Fibroblast of the conjunctiva (primary cell): ENCODE data around the gene CD300LF.

Experiments used
- DNase-seq: peaks from one replicate; pipeline ENCODE4 v3.0.0-alpha.2; 2010; ENCODE audit warnings: low read depth

CD300LF gene

DNA sequence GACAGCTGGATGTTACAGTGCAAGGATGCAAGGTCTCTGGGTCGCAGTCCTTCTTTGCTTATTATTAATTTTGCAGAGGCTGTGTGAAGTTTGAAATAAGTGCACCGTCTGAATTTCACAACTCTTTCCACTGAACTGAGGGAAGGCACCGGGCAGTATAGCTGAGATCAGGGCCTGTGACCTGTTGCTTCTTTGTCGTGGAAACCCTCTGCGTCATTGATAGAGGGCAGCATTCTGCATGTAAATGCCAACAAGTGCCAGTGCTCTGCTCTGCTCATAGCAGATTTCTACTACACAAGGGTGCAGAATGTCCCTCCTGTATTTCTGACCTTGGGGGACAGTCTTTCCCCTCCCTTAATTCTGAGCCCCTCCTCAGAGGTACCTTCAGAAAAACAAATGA is 26.0 kb downstream of the CD300LF start:
- DNase-seq, result no peak

GRCh38 chr17:74682471-74683190 is 30.1 kb downstream of the CD300LF start:
- no peak for DNase-seq

- DNase-seq, result no peak
Observed at GRCh38 chr17:74682028-74682427, 30.7 kb downstream of the CD300LF start.

- DNase-seq, result no peak
Observed at GRCh38 chr17:74680941-74681340, 31.8 kb downstream of the CD300LF start.

- no peak for DNase-seq
Observed at GRCh38 chr17:74680213-74680612, 32.5 kb downstream of the CD300LF start.

DNA sequence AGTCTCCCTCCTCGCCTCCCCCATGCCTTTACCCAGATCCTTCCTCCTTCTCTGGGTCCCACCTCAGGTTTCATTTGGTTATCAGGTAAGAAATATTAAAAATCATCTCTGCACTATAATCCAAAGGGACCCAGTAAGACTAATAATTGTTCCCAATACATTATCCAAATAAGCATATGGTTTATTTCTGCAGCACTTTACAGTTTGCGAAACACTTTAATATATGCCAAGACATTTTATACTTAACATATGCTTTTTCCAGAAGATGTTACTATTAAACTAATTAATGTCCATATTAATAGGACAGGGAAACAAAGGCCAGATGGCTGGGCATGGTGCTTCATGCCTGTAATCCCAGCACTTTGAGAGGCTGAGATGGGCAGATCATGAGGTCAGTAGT is 33.3 kb downstream of the CD300LF start:
- DNase-seq, result no peak

DNA sequence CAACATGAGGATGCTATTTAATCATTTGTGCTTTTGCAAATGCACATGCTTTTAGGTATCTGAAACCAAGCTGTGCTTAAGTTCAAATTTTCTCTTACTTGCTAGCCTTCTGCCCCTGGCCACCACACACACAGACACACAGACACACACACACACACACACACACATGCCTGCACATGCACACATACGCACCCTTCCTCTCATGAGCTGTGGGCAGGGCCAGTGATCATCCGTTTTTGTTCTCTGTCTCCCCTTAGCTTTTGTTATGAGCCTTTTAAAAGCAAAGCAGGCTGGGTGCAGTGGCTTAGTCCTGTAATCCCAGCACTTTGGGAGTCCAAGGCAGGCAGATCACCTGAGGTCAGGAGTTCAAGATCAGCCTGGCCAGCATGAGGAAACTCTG is 34.2 kb downstream of the CD300LF start:
- DNase-seq, result no peak

DNA sequence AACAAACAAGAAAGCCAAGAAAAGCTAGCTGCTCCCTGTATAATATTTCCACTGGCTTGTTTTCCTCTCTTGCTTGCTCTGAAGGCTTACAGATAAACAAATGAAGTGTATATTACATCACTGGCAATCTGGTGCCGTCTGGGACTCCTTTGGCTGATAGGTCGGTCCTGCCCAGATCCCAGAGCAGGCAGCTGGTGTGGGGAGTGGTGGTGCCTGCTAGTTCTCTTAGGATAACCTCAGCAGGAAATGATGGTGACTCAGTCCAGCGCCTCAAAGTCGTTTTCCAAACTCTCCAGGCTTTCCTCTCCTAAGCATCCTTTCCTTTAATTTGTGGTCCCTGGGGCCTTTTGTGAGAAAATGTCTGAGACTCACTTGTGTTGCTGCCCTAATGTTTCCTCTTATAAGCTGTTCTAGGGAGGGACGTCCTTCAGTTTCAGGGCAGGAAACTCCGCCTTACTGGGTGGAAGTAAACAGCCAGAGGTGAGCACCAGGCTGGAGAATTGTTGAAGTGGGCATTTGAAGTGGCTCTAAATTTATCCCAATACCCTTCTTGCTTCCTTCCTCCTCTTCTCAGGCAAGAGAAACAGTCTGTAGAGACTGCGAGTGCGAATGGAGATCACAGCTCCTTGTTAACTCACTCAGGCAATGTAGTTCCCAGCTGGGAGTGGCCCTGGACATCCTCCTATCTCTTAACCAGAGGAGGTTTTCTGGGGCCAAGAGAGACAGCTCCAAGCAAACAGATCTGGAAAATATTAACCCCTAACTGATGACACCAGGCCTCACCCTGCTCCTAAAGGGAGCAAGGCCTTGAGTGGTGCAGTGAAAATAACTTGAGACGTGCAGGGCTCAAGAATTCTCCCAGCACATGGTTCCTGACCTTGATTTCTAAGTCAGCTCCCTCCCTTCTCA is 34.9 kb downstream of the CD300LF start:
- DNase-seq, result no peak

DNA sequence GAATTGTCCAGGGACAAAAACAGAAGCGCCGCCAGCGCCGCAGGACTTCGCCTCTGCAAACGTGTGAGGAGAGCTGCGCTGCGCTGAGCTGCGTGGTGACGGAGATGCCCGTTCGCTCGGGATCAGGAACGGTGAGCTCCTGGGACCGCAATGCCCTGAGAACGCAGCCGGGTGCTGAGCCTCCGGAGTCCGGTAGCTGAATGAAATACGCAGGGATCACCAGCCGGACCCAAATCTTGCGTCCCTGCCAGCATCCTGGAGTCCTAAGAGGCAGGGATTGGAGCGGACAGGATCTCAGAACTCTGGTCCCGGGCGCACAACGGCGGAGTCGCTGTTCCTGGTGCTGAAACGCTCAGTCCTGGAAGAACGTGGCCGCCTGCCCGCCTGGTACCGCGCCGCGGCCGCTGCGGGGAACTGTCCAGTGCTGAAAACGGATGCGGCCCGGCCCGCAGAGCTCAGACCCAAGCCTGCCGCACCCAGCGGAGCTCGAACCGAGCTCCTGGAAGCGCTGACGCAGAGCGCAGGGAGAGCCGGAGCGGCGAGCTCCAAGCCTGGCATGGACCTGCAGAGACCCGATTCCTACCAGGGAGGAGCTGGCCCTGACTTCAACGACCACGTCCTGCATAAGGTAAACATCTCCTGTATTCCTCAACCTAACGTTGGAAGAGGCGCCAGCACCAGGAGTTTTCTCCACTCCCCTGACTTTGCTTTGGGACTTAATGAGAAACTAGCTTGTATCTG is 41.5 kb downstream of the CD300LF start:
- peak; percentile 33 for DNase-seq

- no peak for DNase-seq
Observed at GRCh38 chr17:74670329-74670728, 42.4 kb downstream of the CD300LF start.

DNA sequence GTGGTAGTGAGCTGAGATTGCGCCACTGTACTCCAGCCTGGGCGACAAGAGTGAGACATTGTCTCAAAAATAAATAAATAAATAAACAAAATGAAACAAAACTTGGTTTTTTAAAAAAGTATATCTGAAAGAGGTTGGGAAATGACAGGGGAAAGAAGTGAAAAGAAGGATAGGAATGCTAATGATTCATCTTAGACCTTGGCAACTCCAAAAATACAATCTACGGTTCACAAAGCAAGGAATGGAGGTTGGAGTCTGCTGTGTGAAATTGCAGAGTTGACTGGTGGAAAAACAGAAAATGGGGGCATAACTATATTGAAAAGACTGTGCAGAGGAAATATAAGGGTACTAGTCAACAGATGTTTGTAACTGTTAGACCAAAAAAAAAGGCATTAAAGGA is 49.2 kb downstream of the CD300LF start:
- DNase-seq, result no peak

GRCh38 chr17:74659889-74660288 is 52.8 kb downstream of the CD300LF start:
- no peak for DNase-seq

GRCh38 chr17:74658620-74659019 is 54.1 kb downstream of the CD300LF start:
- DNase-seq, result no peak

- no peak for DNase-seq
Observed at GRCh38 chr17:74654742-74655141, 58.0 kb downstream of the CD300LF start.

DNA sequence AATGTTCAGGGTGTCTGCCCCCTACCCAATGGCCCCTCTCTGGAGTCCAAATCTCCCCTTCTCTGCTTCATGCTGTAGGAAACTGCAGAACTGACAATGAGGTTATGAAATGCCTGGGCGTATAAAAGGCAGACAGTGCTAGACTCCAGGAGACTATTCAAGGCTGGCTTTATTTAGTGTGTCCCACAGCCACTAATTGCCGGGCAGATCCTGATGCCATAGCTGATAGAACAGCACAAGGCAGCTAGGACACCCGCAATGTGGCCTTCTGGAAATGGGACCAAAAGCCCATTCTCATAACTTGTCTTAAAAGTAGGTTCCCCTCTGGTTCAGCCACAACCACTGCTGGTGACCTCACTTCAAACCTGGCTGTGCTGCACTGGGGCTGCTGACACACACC is 60.7 kb downstream of the CD300LF start:
- DNase-seq, result no peak

DNA sequence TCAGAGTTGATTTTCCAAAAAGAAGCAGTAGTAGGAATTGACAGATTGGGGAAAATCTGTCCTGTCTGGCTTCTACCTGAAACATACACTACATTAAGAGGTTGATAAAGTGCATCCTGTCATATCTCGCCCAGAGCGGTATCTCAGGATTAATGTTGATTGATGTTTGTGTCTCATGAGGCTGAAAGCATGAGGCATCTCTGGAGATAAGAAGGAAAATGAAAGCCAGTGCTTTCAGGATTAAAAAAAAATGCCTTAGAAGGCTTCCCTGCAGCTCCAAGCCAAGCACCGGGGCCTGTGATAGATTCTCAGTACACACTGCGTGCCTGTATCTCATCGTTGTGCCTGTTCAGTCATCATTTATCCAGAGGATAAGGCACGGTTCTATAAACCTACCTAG is 62.8 kb downstream of the CD300LF start:
- no peak for DNase-seq

- no peak for DNase-seq
Observed at GRCh38 chr17:74647871-74648672, 64.7 kb downstream of the CD300LF start.

DNA sequence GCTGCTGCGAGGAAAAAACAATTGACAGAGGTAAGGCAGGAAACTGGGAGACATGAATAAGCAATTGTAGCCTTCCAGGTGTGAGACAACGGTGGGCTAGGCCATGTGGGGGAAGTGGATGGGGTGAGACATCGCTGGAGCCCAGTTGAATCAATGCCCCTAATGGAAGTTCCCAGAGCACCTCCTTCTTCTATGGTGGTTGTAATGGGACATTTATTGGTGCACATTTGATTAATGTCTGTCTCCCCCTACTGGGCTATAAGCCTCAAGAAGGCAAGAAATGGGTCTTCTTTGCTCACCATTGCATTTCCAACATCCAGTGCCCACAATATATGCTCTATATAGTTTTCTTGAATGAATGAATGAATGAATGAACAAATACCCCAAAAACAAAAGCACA is 66.5 kb downstream of the CD300LF start:
- no peak for DNase-seq

DNA sequence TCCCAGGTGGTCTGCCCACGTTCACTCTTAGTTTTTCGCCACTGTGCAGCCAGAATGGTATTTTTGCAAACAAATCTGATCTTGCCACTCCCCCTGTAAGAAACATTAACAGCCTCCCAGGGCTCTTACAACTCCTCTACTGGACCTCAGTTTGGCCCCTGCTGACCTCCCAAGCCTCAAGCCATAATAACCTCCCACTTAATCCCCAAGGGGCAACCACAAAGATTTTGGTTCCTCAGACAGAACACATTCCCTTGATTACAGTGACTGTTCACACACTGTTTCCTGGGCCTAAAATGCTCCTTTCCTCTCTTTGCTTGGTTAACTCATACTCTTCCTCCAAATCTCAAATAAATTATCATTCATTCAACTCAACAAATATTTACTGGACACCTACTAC is 67.7 kb downstream of the CD300LF start:
- no peak for DNase-seq

GRCh38 chr17:74644419-74644818 is 68.3 kb downstream of the CD300LF start:
- no peak for DNase-seq
